HT-29 (cell line): ENCODE data around the gene GPR119. TPM values are rescaled to one million over a fixed set of nuclear protein-coding genes. Genes with fewer than 3 reads are reported as not detected.
"Not testable (repeated sequence)": the region's sequence is repeated elsewhere in the genome, so short reads cannot be mapped to it uniquely, and the experiment has no call there.

Experiments used
- DNase-seq: peaks from one replicate; pipeline ENCODE4 v3.0.0-alpha.2; 2015; ENCODE audit warnings: low spot score
- total RNA-seq: library from RNA; depleted of rRNA; stranded (reverse); fragments of >200 nt; shearing (Covaris generic); gene quantifications from 2 replicates; pipeline ENCODE4 v1.2.3, GENCODE V29; 2014; rRNA removed

The GPR119 gene
- total RNA-seq, 1 experiment from 2014 or later, result not detected

DNA sequence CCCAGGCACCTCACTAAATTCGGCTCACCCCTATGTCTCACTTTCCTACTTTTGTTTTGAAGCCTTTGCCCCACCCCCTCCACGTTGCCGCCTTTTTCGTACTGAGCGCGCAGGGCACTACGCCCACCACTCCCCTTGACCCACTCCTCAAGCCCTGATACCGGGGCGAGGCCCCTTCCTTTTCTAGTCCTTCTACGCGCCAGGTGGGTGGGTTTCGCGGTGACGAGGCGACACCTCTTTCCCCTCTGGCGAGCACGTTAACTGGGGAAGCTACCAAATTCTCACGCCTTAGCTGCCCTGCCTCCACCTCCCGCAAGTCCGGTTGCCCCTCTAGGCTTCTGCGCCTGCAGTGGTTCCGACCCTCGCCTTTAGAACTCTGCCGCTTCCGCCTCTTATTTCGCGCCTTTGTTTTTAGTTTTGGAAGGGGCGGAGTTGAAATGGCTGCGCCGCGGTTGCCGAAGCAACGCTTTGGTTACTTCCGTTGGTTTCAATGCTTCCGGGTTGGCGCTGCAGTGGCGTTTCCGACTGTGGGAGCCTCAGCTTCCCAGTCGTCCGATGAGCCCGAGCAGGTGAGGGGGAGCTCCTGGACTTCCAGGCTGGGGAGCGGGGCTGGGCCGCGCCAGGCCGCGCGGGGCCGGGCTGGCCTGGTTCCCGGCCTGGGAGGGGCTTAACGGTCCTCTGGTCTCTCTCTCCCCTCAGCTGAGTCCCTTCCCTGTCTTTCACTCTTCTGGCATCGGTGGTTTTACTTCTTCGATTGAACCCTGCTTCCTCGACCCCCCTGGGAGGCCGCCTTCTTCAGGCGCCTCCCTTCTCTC is 45.9 kb downstream of the GPR119 start, which contains the start of gene SLC25A14:
TSS of gene SLC25A14 (plus strand) at position 512 of the 815 bp plus-strand sequence. CDS start 360 bp downstream, outside the sequence.
- DNase-seq, result peak; percentile 88

GRCh38 chrX:130338869-130339268 is 46.6 kb downstream of the GPR119 start:
- not testable (repeated sequence) for DNase-seq

DNA sequence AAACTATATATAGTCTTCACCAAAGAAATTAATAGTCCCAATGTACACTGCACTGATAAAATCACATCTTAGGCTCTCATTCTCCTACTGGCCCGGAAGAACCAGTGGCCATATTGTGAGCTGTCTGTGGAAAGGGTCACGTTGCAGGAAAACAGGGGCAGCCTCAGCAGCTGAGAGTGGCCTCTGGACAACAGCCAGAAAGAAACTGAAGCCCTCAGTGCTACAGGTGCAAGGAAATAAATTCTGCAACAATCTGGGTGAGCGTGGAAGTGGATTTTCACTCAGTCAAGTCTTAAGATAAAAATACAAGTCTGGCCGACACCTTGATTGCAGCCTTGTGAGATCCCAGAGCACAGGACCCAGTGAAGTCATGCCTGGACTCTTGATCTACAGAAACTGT is 48.9 kb downstream of the GPR119 start:
- no peak for DNase-seq

Other genes with a start within 250 kb of the GPR119 start
- gene AIFM1, start 219.8 kb downstream of the GPR119 start, total RNA-seq, result 28.4 and 39.7 TPM in 2 replicates
- gene RAB33A, start 213.7 kb downstream of the GPR119 start, total RNA-seq, result not detected in 2 replicates
- gene ZNF280C, start 116.8 kb downstream of the GPR119 start, total RNA-seq, result 0.99 and 1.0 TPM in 2 replicates
- 9.0 and 9.3 TPM in 2 replicates for gene SLC25A14, start 45.8 kb downstream of the GPR119 start, total RNA-seq
- gene RBMX2, start 16.3 kb upstream of the GPR119 start, total RNA-seq, result 16.5 and 19.5 TPM in 2 replicates